Subcutaneous adipose tissue (tissue), 4 donors: Measurements from ENCODE around the gene MCOLN1. TPM values are rescaled to one million over a fixed set of nuclear protein-coding genes. Genes with fewer than 3 reads are reported as not detected.

Experiments
- CTCF ChIP-seq: fragments of 450-650 bp; IDR thresholded peaks from one replicate; pipeline ENCODE4 v1.5.1; 2016; ENCODE audit warnings: low read depth, mild to moderate bottlenecking, control low read depth, antibody characterized with exemption, moderate library complexity
- total RNA-seq, 4 donors: library from RNA; depleted of rRNA; stranded (reverse); fragments of >200 nt; gene quantifications; one replicate each; pipeline ENCODE4 v1.1.0, GENCODE V29; 2016

MCOLN1 gene
- total RNA-seq, 4 donors from 2014 or later, result 28.6 to 50.8 (median 30.2) TPM

DNA sequence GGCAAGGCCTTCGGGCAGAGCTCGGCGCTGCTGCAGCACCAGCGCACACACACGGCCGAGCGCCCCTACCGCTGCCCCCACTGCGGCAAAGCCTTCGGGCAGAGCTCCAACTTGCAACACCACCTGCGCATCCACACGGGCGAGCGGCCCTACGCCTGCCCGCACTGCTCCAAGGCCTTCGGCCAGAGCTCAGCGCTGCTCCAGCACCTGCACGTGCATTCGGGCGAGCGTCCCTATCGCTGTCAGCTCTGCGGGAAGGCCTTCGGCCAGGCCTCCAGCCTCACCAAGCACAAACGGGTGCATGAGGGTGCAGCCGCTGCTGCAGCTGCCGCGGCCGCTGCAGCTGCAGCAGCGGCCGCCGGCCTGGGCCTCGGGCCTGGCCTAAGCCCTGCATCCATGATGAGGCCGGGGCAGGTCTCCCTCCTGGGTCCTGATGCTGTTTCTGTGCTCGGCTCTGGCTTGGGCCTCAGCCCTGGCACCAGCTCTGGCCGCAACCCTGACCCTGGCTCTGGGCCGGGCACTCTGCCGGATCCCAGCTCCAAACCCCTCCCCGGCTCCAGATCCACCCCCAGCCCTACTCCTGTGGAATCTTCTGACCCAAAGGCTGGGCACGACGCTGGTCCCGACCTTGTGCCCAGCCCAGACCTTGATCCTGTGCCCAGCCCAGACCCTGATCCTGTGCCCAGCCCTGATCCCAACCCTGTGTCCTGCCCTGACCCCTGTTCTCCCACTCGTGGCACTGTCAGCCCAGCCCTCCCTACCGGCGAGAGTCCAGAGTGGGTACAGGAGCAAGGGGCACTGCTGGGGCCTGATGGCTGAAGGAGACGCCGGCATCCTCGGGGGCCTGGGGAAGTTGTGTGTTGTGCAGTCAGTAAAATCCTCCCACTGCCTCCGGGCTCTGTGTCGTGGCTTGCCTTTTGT is 2.0 kb upstream of the MCOLN1 start:
- TF ChIP-seq CTCF, result no peak

- TF ChIP-seq CTCF, result no peak
Measured at GRCh38 chr19:7521551-7522071, 813 bp upstream of the MCOLN1 start.

DNA sequence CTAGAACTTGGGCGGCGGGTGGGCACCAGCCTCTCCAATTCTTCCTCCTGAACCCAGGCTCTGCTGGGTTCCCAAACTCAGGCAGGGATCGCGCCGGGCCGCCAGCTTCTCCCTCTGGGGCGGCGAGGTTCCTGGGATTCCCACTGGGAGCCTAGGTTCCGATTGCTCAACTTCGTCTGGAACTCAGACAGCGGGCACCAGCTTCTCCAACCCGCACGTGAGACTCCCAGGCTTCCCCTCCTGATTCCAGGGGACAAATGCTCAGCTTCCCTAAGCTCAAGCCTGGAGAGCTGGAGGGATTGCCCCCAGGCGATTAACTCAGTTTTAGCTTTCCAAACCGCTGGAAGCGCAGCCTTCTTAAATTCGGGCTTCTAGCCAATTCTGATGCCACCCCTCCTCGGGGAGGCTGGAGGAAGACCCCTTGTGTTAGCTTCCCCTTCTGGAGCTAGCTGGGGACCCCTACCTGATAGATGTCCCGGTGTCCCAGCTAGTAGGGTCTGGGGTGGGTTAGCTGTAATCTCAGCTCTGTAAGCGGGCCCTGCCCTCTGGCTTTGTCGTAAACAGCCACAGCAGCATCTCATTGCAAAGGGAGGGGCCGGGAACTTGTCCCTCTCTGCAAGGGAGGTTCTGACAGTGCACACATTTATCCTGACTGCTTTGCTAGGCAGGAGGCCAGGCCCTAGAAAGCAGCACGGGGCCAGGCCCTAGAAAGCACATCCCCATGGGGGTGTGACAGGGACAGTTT is 671 bp downstream of the MCOLN1 start:
- no peak for TF ChIP-seq CTCF

- TF ChIP-seq CTCF, result no peak
Measured at GRCh38 chr19:7524523-7524922, 2.1 kb downstream of the MCOLN1 start.

GRCh38 chr19:7524992-7525739 is 2.7 kb downstream of the MCOLN1 start:
- TF ChIP-seq CTCF, result no peak

- no peak for TF ChIP-seq CTCF
Measured at GRCh38 chr19:7526059-7526929, 3.9 kb downstream of the MCOLN1 start.
